OCI-LY7 (cell line): Measurements from ENCODE around the gene KLK11. TPM values are rescaled to one million over a fixed set of nuclear protein-coding genes. Genes with fewer than 3 reads are reported as not detected.

Source experiments
- BruUV-seq: library from RNA; stranded (reverse); fragments of 400-500 nt; replicated peaks from 2 replicates; lab custom pipeline; 2021; lab: Mats Ljungman, UMichigan
- CTCF ChIA-PET: fragments of 300-600 bp; sonication (Branson Sonifier 250); formaldehyde crosslinking; loops from one replicate; lab custom pipeline; 2022; ENCODE audit warnings: antibody characterized with exemption; ENCODE audit not compliant: unreplicated experiment; lab: Charles Lee
- POLR2A ChIA-PET: fragments of 300-600 bp; sonication (Branson Sonifier 250); formaldehyde crosslinking; loops from one replicate; lab custom pipeline; 2022; ENCODE audit warnings: antibody characterized with exemption; lab: Charles Lee
- DNase-seq: peaks from one replicate; pipeline ENCODE4 v3.0.0-alpha.2; 2015; ENCODE audit warnings: low spot score
- H2AFZ ChIP-seq: fragments of 200-600 bp; sonication (generic), shearing (Covaris generic); 2 replicates; pipeline ENCODE4 v1.6.1; 2014; ENCODE audit warnings: mild to moderate bottlenecking, antibody characterized with exemption, low read length, moderate library complexity
- H3K27ac ChIP-seq: fragments of 200-600 bp; sonication (generic); 2 replicates; pipeline ENCODE4 v1.5.1; 2014; ENCODE audit warnings: mixed run types, low read depth, mild to moderate bottlenecking, moderate library complexity, low read length, inconsistent platforms; ENCODE audit not compliant: poor library complexity, severe bottlenecking
- H3K36me3 ChIP-seq: fragments of 200-600 bp; sonication (generic); 2 replicates; pipeline ENCODE4 v1.6.1; 2014; ENCODE audit warnings: mild to moderate bottlenecking, antibody characterized with exemption, low read length, moderate library complexity, mixed read lengths; ENCODE audit not compliant: insufficient read depth
- H3K4me1 ChIP-seq: fragments of 200-600 bp; sonication (generic); 2 replicates; pipeline ENCODE4 v1.5.1; 2014; ENCODE audit warnings: mild to moderate bottlenecking, low read length; ENCODE audit not compliant: insufficient read depth, poor library complexity, severe bottlenecking
- H3K4me2 ChIP-seq: fragments of 200-600 bp; sonication (generic); 2 replicates; pipeline ENCODE4 v1.6.1; 2014; ENCODE audit warnings: mild to moderate bottlenecking, low read length
- H3K4me3 ChIP-seq: fragments of 200-600 bp; sonication (generic); 2 replicates; pipeline ENCODE4 v1.5.1; 2014; ENCODE audit warnings: mild to moderate bottlenecking, low read depth, low read length; ENCODE audit not compliant: poor library complexity, severe bottlenecking
- H3K79me2 ChIP-seq: fragments of 200-600 bp; sonication (generic); 2 replicates; pipeline ENCODE4 v1.6.1; 2016; ENCODE audit warnings: low read depth, mild to moderate bottlenecking, low read length, moderate library complexity, mixed read lengths; ENCODE audit not compliant: insufficient read depth
- H3K9me2 ChIP-seq: fragments of 200-600 bp; sonication (generic); 2 replicates; pipeline ENCODE4 v1.6.1; 2016; ENCODE audit warnings: mild to moderate bottlenecking, low read length, mixed read lengths; ENCODE audit not compliant: insufficient read depth
- H3K9me3 ChIP-seq: fragments of 200-600 bp; sonication (generic); 2 replicates; pipeline ENCODE4 v1.6.1; 2014; ENCODE audit warnings: mild to moderate bottlenecking, mixed run types, low read length, mixed read lengths
- H4K20me1 ChIP-seq: fragments of 200-600 bp; sonication (generic); 2 replicates; pipeline ENCODE4 v1.6.1; 2014; ENCODE audit warnings: mild to moderate bottlenecking, antibody characterized with exemption, low read length, moderate library complexity, mixed read lengths; ENCODE audit not compliant: insufficient read depth
- CTCF ChIP-seq: fragments of 200-600 bp; sonication (generic); conservative IDR thresholded peaks from 2 replicates; pipeline ENCODE4 v1.5.1; 2014; ENCODE audit warnings: mild to moderate bottlenecking, antibody characterized with exemption, low read length, moderate library complexity, mixed read lengths
- EZH2phosphoT487 ChIP-seq: fragments of 200-600 bp; sonication (generic); IDR thresholded peaks from 2 replicates; pipeline ENCODE4 v1.6.1; 2018; ENCODE audit warnings: low read depth, borderline replicate concordance, mild to moderate bottlenecking, mixed run types, antibody characterized with exemption, low read length, moderate library complexity, mixed read lengths
- intact Hi-C: fragments of 100-400 bp; cut with micrococcal nuclease; formaldehyde crosslinking; loops from one replicate; pipeline ENCODE4 v1.10.0; 2022; ENCODE audit not compliant: unreplicated experiment
- total RNA-seq, 2 experiments: library from RNA; depleted of rRNA in 1 of 2; stranded (reverse); fragments of >200 nt in 1 of 2; shearing (Covaris generic) in 1 of 2; gene quantifications; 2 replicates each; pipeline ENCODE4 v1.2.3, GENCODE V29; 2014 to 2022

KLK11 gene
- total RNA-seq, 2 experiments from 2014 or later, result not detected

- Histone ChIP-seq H3K4me2 (no peak overlapping the region), H3K27ac (no peak overlapping the region), H3K79me2 (no peaks in the 10 kb centered on the region), H3K36me3 (no peaks in the 10 kb centered on the region), H3K4me3 (no peak overlapping the region), H3K4me1 (no peaks in the 10 kb centered on the region), H2AFZ (no peak overlapping the region), H4K20me1 (no peaks in the 10 kb centered on the region), H3K9me3 (no peaks in the 10 kb centered on the region), H3K9me2 (no peaks in the 10 kb centered on the region)
- intact Hi-C loops, result no loop called here
- TF ChIP-seq EZH2phosphoT487 (no peak), CTCF (no peak)
- ChIA-PET CTCF (no interaction called here), POLR2A (no interaction called here)
- no TSS peak for BruUV-seq
- DNase-seq, result no peak
Observed at GRCh38 chr19:50982186-50982585, 44.2 kb downstream of the KLK11 start.

GRCh38 chr19:50981587-50982146, 44.7 kb downstream of the KLK11 start:
- H3K79me2 ChIP-seq, result no peaks in the 10 kb centered on the region
- no peaks in the 10 kb centered on the region for H4K20me1 ChIP-seq
- H3K27ac ChIP-seq, result no peak overlapping the region
- intact Hi-C loops, result no loop called here
- no peak overlapping the region for H2AFZ ChIP-seq
- DNase-seq, result no peak
- POLR2A ChIA-PET, result no interaction called here
- TF ChIP-seq CTCF (no peak), EZH2phosphoT487 (no peak)
- H3K9me2 ChIP-seq, result no peaks in the 10 kb centered on the region
- H3K36me3 ChIP-seq, result no peaks in the 10 kb centered on the region
- H3K4me3 ChIP-seq, result no peak overlapping the region
- BruUV-seq, result no TSS peak
- no peaks in the 10 kb centered on the region for H3K9me3 ChIP-seq
- no peaks in the 10 kb centered on the region for H3K4me1 ChIP-seq
- CTCF ChIA-PET, result no interaction called here
- no peak overlapping the region for H3K4me2 ChIP-seq

GRCh38 chr19:50980208-50980607, 46.2 kb downstream of the KLK11 start:
- Histone ChIP-seq H3K79me2 (no peaks in the 10 kb centered on the region), H2AFZ (no peak overlapping the region), H3K27ac (no peak overlapping the region), H3K36me3 (no peaks in the 10 kb centered on the region), H3K4me1 (no peaks in the 10 kb centered on the region), H4K20me1 (no peaks in the 10 kb centered on the region), H3K4me2 (no peak overlapping the region), H3K9me2 (no peaks in the 10 kb centered on the region), H3K4me3 (no peak overlapping the region), H3K9me3 (no peaks in the 10 kb centered on the region)
- no TSS peak for BruUV-seq
- no peak for TF ChIP-seq EZH2phosphoT487
- no peak for TF ChIP-seq CTCF
- CTCF ChIA-PET, result no interaction called here
- POLR2A ChIA-PET, result no interaction called here
- DNase-seq, result no peak
- intact Hi-C loops, result no loop called here
